ENCODE data around the gene CDPF1. TPM values are rescaled to one million over a fixed set of nuclear protein-coding genes. Genes with fewer than 3 reads are reported as not detected.

CDPF1 gene
- total RNA-seq, 1 experiment from 2014 or later, result 8.1 TPM

DNA sequence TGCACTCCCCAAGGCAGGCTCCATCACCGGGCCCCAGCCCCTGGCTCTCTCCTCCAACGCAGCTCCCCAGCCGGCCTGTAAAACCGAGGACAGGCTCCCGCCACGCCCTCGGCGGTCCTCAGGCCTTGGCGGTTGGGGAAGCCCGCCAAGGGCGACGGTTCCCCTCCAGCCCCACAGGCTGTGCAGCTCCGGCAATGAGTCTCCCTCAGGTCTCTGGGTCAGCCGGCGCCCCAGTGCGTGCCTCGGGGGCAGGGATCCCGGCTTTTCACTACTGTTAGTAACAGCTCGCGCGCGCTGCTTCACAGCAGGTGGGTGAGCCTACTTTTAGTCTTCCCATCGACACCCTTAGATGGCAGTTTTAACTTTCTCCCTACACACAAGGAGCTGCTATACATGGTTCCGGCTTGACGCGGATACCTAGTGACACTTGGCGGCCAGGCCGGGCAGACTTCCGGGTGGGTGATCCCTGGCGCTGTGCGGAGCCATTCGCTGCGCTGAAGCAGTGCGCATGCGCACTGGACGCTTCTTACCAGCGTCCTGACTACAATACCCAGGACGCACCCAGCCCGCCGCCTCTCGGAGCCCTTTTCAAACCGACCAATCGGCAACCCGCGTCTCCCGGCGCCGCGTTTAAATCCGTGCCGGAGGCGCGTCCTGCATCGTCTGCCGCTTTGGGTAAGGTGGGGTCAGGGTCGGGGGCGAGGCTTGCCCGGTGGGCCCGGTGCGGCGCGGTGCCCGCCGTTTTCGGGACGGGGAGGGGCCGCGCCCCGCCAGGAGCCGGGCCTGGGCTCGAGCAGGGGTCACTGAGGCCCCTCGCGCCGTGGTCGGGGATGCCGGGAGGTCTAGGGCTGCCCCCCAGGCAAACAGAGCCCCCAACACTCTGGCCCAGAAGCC is 46.4 kb upstream of the CDPF1 start, which contains the start of gene GTSE1:
Gene GTSE1 (plus strand): TSS at position 614 of the 894 bp plus-strand sequence. CDS start 531 bp downstream, outside the sequence.
- no peaks in the 10 kb centered on the region; the same call in 1 of the 2 replicates for H3K79me2 ChIP-seq (ENCODE audit: insufficient read depth, low read length)
- peak within 1 kb of the TSS; percentile 7 for H3K18ac ChIP-seq (ENCODE audit: insufficient read length, low read depth, low read length)
- H2BK12ac ChIP-seq (ENCODE audit: insufficient read length, low read depth, low read length), result no peak within 1 kb of the TSS
- Mint-ChIP-seq H3K4me1 (peaks cover 23% of the 10 kb centered on the region in 2 experiments), H3K27me3 (ENCODE audit: low read depth) (no peaks in the 10 kb centered on the region), H3K9me3 (no peaks in the 10 kb centered on the region), H3K4me3 (peak within 1 kb of the TSS; percentile 84 to 92), H3K27ac (peak within 1 kb of the TSS; percentile 65 to 96 (median 93); a peak in 5 of 7 replicates), H3K36me3 (ENCODE audit: insufficient read depth in 1 of 3, low read depth in 3 of 3) (peaks cover 17 to 41% (median 38%) of the 10 kb centered on the region in 3 experiments; a peak in 6 of 7 replicates)
- TF ChIP-seq, protein P1, sequence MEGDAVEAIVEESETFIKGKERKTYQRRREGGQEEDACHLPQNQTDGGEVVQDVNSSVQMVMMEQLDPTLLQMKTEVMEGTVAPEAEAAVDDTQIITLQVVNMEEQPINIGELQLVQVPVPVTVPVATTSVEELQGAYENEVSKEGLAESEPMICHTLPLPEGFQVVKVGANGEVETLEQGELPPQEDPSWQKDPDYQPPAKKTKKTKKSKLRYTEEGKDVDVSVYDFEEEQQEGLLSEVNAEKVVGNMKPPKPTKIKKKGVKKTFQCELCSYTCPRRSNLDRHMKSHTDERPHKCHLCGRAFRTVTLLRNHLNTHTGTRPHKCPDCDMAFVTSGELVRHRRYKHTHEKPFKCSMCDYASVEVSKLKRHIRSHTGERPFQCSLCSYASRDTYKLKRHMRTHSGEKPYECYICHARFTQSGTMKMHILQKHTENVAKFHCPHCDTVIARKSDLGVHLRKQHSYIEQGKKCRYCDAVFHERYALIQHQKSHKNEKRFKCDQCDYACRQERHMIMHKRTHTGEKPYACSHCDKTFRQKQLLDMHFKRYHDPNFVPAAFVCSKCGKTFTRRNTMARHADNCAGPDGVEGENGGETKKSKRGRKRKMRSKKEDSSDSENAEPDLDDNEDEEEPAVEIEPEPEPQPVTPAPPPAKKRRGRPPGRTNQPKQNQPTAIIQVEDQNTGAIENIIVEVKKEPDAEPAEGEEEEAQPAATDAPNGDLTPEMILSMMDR (conservative IDR thresholded peaks at IDR 0.05), result peak; percentile 19; the same call in 2 of the 3 replicates
- no peak within 1 kb of the TSS for H2BK5ac ChIP-seq (ENCODE audit: insufficient read length, low read length)
- H3T11ph ChIP-seq (ENCODE audit: low read length), result no peak within 1 kb of the TSS
- no peaks in the 10 kb centered on the region for H3K9me3 ChIP-seq (ENCODE audit: control insufficient read depth, low read depth, low read length)
- peak within 1 kb of the TSS; percentile 91 for H3K4me2 ChIP-seq (ENCODE audit: insufficient read depth, insufficient read length, low read length)
- H3K27ac ChIP-seq (ENCODE audit: insufficient read length, low read depth, low read length), result no peak within 1 kb of the TSS
- no peaks in the 10 kb centered on the region for H3K79me1 ChIP-seq (ENCODE audit: insufficient read depth, low read depth, low read length, poor library complexity, severe bottlenecking)
- no peaks in the 10 kb centered on the region for H3K27me3 ChIP-seq (ENCODE audit: insufficient read depth, low read length)
- H4K8ac ChIP-seq (replicated peaks; ENCODE audit: insufficient read length, low read depth, low read length), result no peak within 1 kb of the TSS
- H3K4me1 ChIP-seq (ENCODE audit: insufficient read depth, low read length), result no peaks in the 10 kb centered on the region
- H3K23ac ChIP-seq (ENCODE audit: insufficient read length, low read depth, low read length), result no peak within 1 kb of the TSS
- no peaks in the 10 kb centered on the region for H4K20me1 ChIP-seq (ENCODE audit: control insufficient read depth, insufficient read depth, insufficient read length)
- no peak within 1 kb of the TSS for H4K91ac ChIP-seq (ENCODE audit: insufficient read length, low read depth, low read length)
- H2BK120ac ChIP-seq (ENCODE audit: low read depth, low read length, poor library complexity, severe bottlenecking), result no peak within 1 kb of the TSS
- no peak within 1 kb of the TSS for H4K5ac ChIP-seq (ENCODE audit: insufficient read length, low read depth, low read length)
- no peak within 1 kb of the TSS for H2AFZ ChIP-seq (ENCODE audit: low read length)
- peak within 1 kb of the TSS; percentile 60 for H3K9ac ChIP-seq (ENCODE audit: extremely low read depth, insufficient read length, low read length)
- no peak within 1 kb of the TSS for H2AK5ac ChIP-seq (ENCODE audit: insufficient read length, low read length)
- H3K56ac ChIP-seq (ENCODE audit: insufficient read length, low read depth, low read length), result no peak within 1 kb of the TSS
- peak; percentile 98 for DNase-seq
- H3K14ac ChIP-seq (ENCODE audit: insufficient read depth, low read length), result peak within 1 kb of the TSS; percentile 0; the same call in 1 of the 2 replicates
- no CpG with 5 or more reads among the region's 76 CpGs for WGBS (ENCODE audit: extremely low coverage, insufficient read length, low lambda C conversion rate)
- H3K4ac ChIP-seq (ENCODE audit: low read depth, low read length), result no peak within 1 kb of the TSS
- peaks cover 9% of the 10 kb centered on the region for H3K23me2 ChIP-seq (ENCODE audit: insufficient read length, low read depth, low read length, poor library complexity, severe bottlenecking)
- no peak within 1 kb of the TSS for H2BK15ac ChIP-seq (ENCODE audit: low read depth, low read length)
- no peak within 1 kb of the TSS for H2BK20ac ChIP-seq (ENCODE audit: low read depth, low read length, poor library complexity, severe bottlenecking)
